NCI-H526 treated with DMSO at 0.1 percent for 48 hours (cell line): Measurements from ENCODE around the gene MARK3.
"Not testable (repeated sequence)": the region's sequence is repeated elsewhere in the genome, so short reads cannot be mapped to it uniquely, and the experiment has no call there.

Experiments used
- DNase-seq: peaks from one replicate; lab custom pipeline; 2025; lab: John Stamatoyannopoulos, UW

The MARK3 gene

GRCh38 chr14:103492156-103492925 is 107.1 kb downstream of the MARK3 start:
- no peak for DNase-seq

- no peak for DNase-seq
These were observed 110.6 kb downstream of the MARK3 start for GRCh38 chr14:103495854-103496253.

- no peak for DNase-seq
These were observed 111.6 kb downstream of the MARK3 start for GRCh38 chr14:103496776-103497175.

- no peak for DNase-seq
These were observed 114.5 kb downstream of the MARK3 start for GRCh38 chr14:103499709-103500108.

GRCh38 chr14:103500148-103500990 is 115.2 kb downstream of the MARK3 start:
- peak; percentile 65 for DNase-seq

- DNase-seq: no peak
These were observed 116.0 kb downstream of the MARK3 start for GRCh38 chr14:103501041-103501870.

GRCh38 chr14:103501921-103502669 is 116.9 kb downstream of the MARK3 start:
- DNase-seq: no peak

- no peak for DNase-seq
These were observed 117.7 kb downstream of the MARK3 start for GRCh38 chr14:103502877-103503276.

GRCh38 chr14:103503296-103503695 is 118.1 kb downstream of the MARK3 start:
- DNase-seq: no peak

- no peak for DNase-seq
These were observed 119.9 kb downstream of the MARK3 start for GRCh38 chr14:103504991-103505565.

GRCh38 chr14:103507751-103508150 is 122.5 kb downstream of the MARK3 start:
- no peak for DNase-seq

GRCh38 chr14:103508521-103509329 is 123.5 kb downstream of the MARK3 start:
- no peak for DNase-seq

- no peak for DNase-seq
These were observed 124.9 kb downstream of the MARK3 start for GRCh38 chr14:103509864-103510723.

- no peak for DNase-seq
These were observed 125.8 kb downstream of the MARK3 start for GRCh38 chr14:103510724-103511693.

- DNase-seq: not testable (repeated sequence)
These were observed 127.0 kb downstream of the MARK3 start for GRCh38 chr14:103512180-103512579.

GRCh38 chr14:103512701-103513611 is 127.7 kb downstream of the MARK3 start:
- DNase-seq: peak; percentile 91
